GM23248 (cell line): Measurements from ENCODE around the gene NFAT5. TPM values are rescaled to one million over a fixed set of nuclear protein-coding genes. Genes with fewer than 3 reads are reported as not detected.

Source experiments
- DNase-seq: peaks from one replicate; pipeline ENCODE4 v3.0.0-alpha.2; 2015
- H2AFZ ChIP-seq: fragments of 200-600 bp; sonication (generic); 2 replicates; pipeline ENCODE4 v1.6.1; 2016; ENCODE audit warnings: antibody characterized with exemption
- H3F3A ChIP-seq: fragments of 200-600 bp; sonication (generic); 2 replicates; pipeline ENCODE4 v1.6.1; 2016; ENCODE audit warnings: mild to moderate bottlenecking, antibody characterized with exemption, mixed run types; ENCODE audit not compliant: insufficient read depth
- H3K27ac ChIP-seq: fragments of 200-600 bp; sonication (generic); 2 replicates; pipeline ENCODE4 v1.5.1; 2016; ENCODE audit warnings: mild to moderate bottlenecking
- H3K27me3 ChIP-seq: fragments of 200-600 bp; sonication (generic); replicated peaks from 2 replicates; pipeline ENCODE4 v1.6.1; 2016; ENCODE audit warnings: mild to moderate bottlenecking; ENCODE audit not compliant: insufficient read depth
- H3K36me3 ChIP-seq: fragments of 200-600 bp; sonication (generic); 2 replicates; pipeline ENCODE4 v1.6.1; 2016; ENCODE audit warnings: low read depth, mild to moderate bottlenecking
- H3K4me1 ChIP-seq: fragments of 200-600 bp; sonication (generic); 2 replicates; pipeline ENCODE4 v1.6.1; 2016; ENCODE audit warnings: mild to moderate bottlenecking; ENCODE audit not compliant: insufficient read depth
- H3K4me2 ChIP-seq: fragments of 200-600 bp; sonication (generic); one replicate; pipeline ENCODE4 v1.6.1; 2016; ENCODE audit warnings: mild to moderate bottlenecking; ENCODE audit not compliant: unreplicated experiment
- H3K4me3 ChIP-seq: fragments of 200-600 bp; sonication (generic); 2 replicates; pipeline ENCODE4 v1.5.1; 2016; ENCODE audit warnings: mild to moderate bottlenecking
- H3K79me2 ChIP-seq: fragments of 200-600 bp; sonication (generic); 2 replicates; pipeline ENCODE4 v1.6.1; 2016; ENCODE audit warnings: mild to moderate bottlenecking; ENCODE audit not compliant: insufficient read depth
- H3K9ac ChIP-seq: fragments of 200-600 bp; sonication (generic); 2 replicates; pipeline ENCODE4 v1.6.1; 2016; ENCODE audit warnings: mild to moderate bottlenecking
- H3K9me2 ChIP-seq: fragments of 200-600 bp; sonication (generic); 2 replicates; pipeline ENCODE4 v1.6.1; 2016; ENCODE audit warnings: mixed run types, mild to moderate bottlenecking, moderate library complexity; ENCODE audit not compliant: insufficient read depth
- H3K9me3 ChIP-seq: fragments of 200-600 bp; sonication (generic); one replicate; pipeline ENCODE4 v1.6.1; 2017; ENCODE audit warnings: low read depth
- H4K20me1 ChIP-seq: fragments of 200-600 bp; sonication (generic); 2 replicates; pipeline ENCODE4 v1.6.0; 2016; ENCODE audit not compliant: insufficient read depth
- EZH2 ChIP-seq: fragments of 200-600 bp; sonication (generic); IDR thresholded peaks from 2 replicates; pipeline ENCODE4 v1.6.1; 2018; ENCODE audit warnings: antibody characterized with exemption, mild to moderate bottlenecking; ENCODE audit not compliant: insufficient read depth, poor library complexity, severe bottlenecking
- EZH2phosphoT487 ChIP-seq: fragments of 200-600 bp; sonication (generic); IDR thresholded peaks from 2 replicates; pipeline ENCODE4 v1.6.1; 2018; ENCODE audit warnings: antibody characterized with exemption, moderate library complexity, mild to moderate bottlenecking, low read depth; ENCODE audit not compliant: insufficient read depth
- WGBS, 2 experiments: methylation state at CpG; one replicate each; pipeline ENCODE4 v1.1.6; 2015 to 2017; ENCODE audit warnings: low lambda C conversion rate in 2 of 2, low coverage in 1 of 2; ENCODE audit errors: missing lambda C conversion rate in 2 of 2; 5-methylcytosine and 5-hydroxymethylcytosine counted together
- in situ Hi-C: fragments of 300-500 bp; cut with MboI; formaldehyde crosslinking; loops from 2 replicates; pipeline ENCODE4 v1.15.0; 2020
- polyA plus RNA-seq: library from polyadenylated mRNA; unstranded; fragments of >200 nt; fragmentation: Nextera tagmentation; extraction: Ambion mirVana; gene quantifications from 2 replicates; pipeline ENCODE4 v1.2.1, GENCODE V29; 2016
- total RNA-seq: library from RNA; depleted of rRNA; stranded (reverse); fragments of >200 nt; shearing (Covaris generic); gene quantifications from 2 replicates; pipeline ENCODE4 v1.2.3, GENCODE V29; 2014

Gene NFAT5
- total and polyA plus RNA-seq, 2 experiments from 2014 or later, result 8.0 to 9.8 TPM

DNA sequence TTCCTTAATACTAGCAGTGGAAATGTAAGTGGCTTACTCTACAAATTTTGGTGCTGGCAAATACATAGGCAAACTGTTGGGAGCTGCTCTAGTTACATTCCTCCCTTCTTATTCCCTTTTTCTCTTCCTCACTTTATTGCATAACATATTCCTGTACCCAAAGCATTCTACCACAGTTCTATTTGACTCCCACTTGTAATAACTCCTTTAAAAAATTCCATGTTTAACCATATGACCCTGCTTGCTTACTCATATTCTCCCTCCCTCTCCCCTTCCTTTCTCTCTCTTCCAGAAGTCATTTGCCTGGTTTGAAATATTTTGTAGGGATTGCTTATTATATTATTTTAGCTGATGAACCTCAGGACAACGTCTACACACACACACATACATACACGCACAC lies 137.9 kb downstream of the NFAT5 start:
- Histone ChIP-seq H3K4me3 (no peak overlapping the region), H2AFZ (no peak overlapping the region), H3K79me2 (peaks cover 64% of the 10 kb centered on the region), H3K36me3 (peaks cover 37% of the 10 kb centered on the region), H3K4me1 (peaks cover 33% of the 10 kb centered on the region), H3K27me3 (no peaks in the 10 kb centered on the region), H3F3A (peaks cover 73% of the 10 kb centered on the region), H3K9me2 (no peaks in the 10 kb centered on the region), H4K20me1 (0 out of 2 replicates have a peak, but pooled peaks cover 4% of the 10 kb centered on the region), H3K9ac (no peak overlapping the region), H3K27ac (no peak overlapping the region), H3K9me3 (no peaks in the 10 kb centered on the region), H3K4me2 (no peak overlapping the region)
- WGBS, 2 experiments, result 97 to 100% methylated on average over 2 of the region's 2 CpGs
- peak; percentile 42 for DNase-seq
- in situ Hi-C loops, result no loop called here
- TF ChIP-seq EZH2 (no peak), EZH2phosphoT487 (no peak)

DNA sequence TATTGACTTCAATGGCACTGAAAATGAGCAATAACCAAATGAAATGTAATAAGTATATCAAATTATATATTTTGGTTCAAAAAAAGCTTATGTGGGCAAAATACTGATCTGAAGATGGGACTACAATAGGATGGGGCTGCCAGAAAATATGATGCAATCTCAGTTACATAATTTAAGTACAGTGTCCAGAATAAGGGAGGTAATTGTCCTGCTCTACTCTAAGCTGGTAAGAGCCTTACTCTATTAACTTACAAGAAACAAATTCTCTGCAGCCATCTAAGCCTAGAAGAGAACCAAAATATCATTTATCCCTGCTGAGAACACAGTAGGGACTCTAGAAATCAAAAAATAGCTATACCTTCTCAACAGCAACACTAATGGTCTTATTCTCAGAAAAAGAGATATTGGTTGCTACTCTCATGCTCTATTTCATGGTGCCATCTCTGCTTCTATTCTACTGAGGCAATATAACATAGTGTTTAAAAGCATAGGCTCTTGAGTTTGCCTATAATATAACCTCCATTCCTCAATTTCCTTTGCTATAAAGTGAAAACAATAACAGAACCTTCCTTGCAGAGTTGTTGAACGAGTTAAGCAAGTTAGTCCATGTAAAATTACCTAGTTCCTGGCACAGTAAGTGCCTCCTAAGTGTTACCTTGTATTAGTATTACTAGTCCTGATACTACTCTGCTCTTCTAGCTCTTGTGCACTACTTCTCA lies 140.6 kb downstream of the NFAT5 start:
- in situ Hi-C loops, result no loop called here
- H3K36me3 ChIP-seq, result peaks cover 49% of the 10 kb centered on the region
- no peak overlapping the region for H3K4me3 ChIP-seq
- no peak overlapping the region for H3K9ac ChIP-seq
- peak overlapping the region; percentile 15; the same call in 1 of the 2 replicates for H3K27ac ChIP-seq
- DNase-seq, result peak; percentile 52
- H3F3A ChIP-seq, result peaks cover 80% of the 10 kb centered on the region
- peaks cover 37% of the 10 kb centered on the region for H3K79me2 ChIP-seq
- no peaks in the 10 kb centered on the region for H3K27me3 ChIP-seq
- H3K9me2 ChIP-seq, result no peaks in the 10 kb centered on the region
- 83 to 100% methylated on average over 1 of the region's 1 CpG for WGBS, 2 experiments
- peaks cover 51% of the 10 kb centered on the region for H3K4me1 ChIP-seq
- TF ChIP-seq EZH2 (no peak), EZH2phosphoT487 (no peak)
- H2AFZ ChIP-seq, result no peak overlapping the region
- no peak overlapping the region for H3K4me2 ChIP-seq
- no peaks in the 10 kb centered on the region for H3K9me3 ChIP-seq
- no peaks in the 10 kb centered on the region for H4K20me1 ChIP-seq

DNA sequence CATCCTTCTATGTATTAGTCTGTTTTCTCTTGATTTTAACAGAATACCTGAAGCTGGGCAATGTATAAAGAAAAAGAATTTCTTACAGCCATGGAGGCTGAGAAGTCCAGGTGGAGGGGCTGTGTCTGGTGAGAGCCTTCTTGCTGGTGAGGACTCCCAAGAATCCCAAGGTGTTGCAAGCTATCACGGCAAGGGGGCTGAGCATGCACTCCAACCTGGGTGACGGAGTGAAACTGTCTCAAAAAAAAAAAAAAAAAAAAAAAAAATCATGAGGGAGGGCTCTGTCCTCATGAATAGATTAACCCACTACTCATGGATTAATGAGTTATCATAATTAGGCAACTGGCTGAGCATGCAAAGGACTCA lies 141.2 kb downstream of the NFAT5 start:
- 97 to 100% methylated on average over 2 of the region's 2 CpGs for WGBS, 2 experiments
- no peaks in the 10 kb centered on the region for H4K20me1 ChIP-seq
- peaks cover 31% of the 10 kb centered on the region for H3K79me2 ChIP-seq
- in situ Hi-C loops, result no loop called here
- no peaks in the 10 kb centered on the region for H3K9me2 ChIP-seq
- H3K36me3 ChIP-seq, result peaks cover 49% of the 10 kb centered on the region
- no peak overlapping the region for H3K9ac ChIP-seq
- peaks cover 79% of the 10 kb centered on the region for H3F3A ChIP-seq
- H3K27ac ChIP-seq, result no peak overlapping the region
- peaks cover 53% of the 10 kb centered on the region for H3K4me1 ChIP-seq
- no peak overlapping the region for H3K4me2 ChIP-seq
- TF ChIP-seq EZH2phosphoT487 (no peak), EZH2 (no peak)
- H3K27me3 ChIP-seq, result no peaks in the 10 kb centered on the region
- H2AFZ ChIP-seq, result no peak overlapping the region
- no peaks in the 10 kb centered on the region for H3K9me3 ChIP-seq
- H3K4me3 ChIP-seq, result no peak overlapping the region
- no peak for DNase-seq

DNA sequence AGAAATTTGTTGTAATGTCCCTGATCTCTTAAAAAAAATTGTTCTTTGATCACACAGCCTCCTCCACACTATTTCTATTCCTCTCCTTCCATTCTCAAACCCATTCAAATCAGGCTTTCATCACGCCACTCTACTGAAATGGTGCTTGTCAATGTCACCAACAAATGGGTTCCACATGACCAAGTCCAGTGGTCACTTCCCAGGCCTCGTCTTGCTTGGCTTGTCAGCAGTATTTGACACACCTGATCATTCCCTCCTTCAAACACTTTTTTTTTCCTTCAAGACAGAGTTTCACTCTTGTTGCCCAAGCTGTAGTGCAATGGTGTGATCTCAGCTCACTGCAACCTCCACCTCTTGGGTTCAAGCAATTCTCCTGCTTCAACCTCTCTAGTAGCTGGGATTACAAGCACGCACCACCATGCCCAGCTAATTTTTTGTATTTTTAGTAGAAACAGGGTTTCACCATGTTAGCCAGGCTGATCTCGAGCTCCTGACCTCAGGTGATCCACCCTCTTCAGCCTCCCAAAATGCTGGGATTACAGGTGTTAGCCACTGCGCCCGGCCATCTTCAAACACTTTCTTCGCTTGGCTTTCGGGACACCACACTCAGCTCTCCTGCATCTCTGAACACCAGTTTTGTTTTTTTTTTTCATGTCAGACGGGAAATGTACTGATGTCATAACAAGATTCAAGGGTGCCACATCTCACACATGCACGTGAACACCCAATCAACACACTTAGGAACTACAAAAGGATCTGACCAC lies 142.3 kb downstream of the NFAT5 start:
- H3K79me2 ChIP-seq, result peaks cover 20% of the 10 kb centered on the region
- H3K4me2 ChIP-seq, result no peak overlapping the region
- no peak for DNase-seq
- H3K36me3 ChIP-seq, result peaks cover 52% of the 10 kb centered on the region
- H3K9me3 ChIP-seq, result no peaks in the 10 kb centered on the region
- H3K27me3 ChIP-seq, result no peaks in the 10 kb centered on the region
- H3K4me3 ChIP-seq, result no peak overlapping the region
- peaks cover 52% of the 10 kb centered on the region for H3K4me1 ChIP-seq
- H3K27ac ChIP-seq, result no peak overlapping the region
- peaks cover 77% of the 10 kb centered on the region for H3F3A ChIP-seq
- in situ Hi-C loops, result no loop called here
- no peaks in the 10 kb centered on the region for H4K20me1 ChIP-seq
- no peak overlapping the region for H2AFZ ChIP-seq
- no peak for TF ChIP-seq EZH2
- no peak for TF ChIP-seq EZH2phosphoT487
- WGBS, 2 experiments, result 81 to 85% methylated on average over 10 of the region's 10 CpGs
- no peaks in the 10 kb centered on the region for H3K9me2 ChIP-seq
- no peak overlapping the region for H3K9ac ChIP-seq
